GM03348 (cell line): Measurements from ENCODE around the gene LRRC42.

Source experiments
- DNase-seq: peaks from one replicate; pipeline ENCODE4 v3.0.0; 2012; ENCODE audit warnings: low spot score

LRRC42 gene

DNA sequence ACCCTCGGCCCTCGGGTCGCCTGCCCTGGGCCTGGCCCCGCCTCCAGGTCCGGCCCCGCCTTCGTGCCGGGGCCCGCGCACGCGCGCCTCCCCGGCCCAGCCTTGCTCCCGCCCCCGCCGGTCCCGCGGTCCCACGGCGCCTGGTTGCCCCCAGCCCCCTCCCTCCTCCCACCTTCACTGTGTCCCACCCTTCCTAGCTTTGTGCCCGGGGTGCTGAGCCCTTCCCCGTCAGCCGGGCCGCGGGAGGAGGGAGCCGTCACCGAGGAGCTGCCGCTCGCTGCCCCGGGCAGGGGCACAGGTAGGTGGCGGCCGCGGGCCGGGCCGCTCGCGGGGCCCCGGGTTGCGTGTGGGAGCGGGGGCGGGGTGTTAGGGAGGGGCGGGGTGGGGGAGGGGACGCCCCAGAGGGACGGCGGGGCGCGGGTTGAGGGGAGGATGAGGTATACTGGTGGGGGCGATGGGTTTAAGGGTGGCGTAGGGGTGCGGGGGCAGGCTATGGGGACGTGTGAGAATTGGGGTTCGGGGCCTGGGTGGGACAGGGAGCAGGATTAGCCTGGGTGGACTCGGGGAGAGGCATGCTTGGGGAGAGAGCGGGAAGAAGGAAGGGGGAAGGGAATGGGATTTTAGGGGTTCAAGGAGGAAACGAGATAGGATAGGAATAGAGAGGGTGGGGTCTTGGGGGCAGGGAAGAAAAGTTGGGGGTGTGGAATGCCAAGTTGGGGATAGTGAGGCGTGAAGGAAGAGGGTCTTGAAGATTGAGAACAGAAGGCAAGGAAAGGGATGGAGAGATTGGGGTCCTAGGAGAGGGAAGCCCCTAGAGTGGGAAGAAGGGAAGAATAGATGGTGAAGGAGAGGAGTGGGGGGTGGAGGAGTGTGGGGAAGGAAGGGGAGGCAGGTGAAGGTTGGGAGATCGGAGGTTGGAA, at the start of gene LRRC42:
Gene LRRC42 (plus strand): TSS at position 99 of the 920 bp plus-strand sequence. CDS start 5,650 bp downstream, outside the sequence.
- peak; percentile 99 for DNase-seq

DNA sequence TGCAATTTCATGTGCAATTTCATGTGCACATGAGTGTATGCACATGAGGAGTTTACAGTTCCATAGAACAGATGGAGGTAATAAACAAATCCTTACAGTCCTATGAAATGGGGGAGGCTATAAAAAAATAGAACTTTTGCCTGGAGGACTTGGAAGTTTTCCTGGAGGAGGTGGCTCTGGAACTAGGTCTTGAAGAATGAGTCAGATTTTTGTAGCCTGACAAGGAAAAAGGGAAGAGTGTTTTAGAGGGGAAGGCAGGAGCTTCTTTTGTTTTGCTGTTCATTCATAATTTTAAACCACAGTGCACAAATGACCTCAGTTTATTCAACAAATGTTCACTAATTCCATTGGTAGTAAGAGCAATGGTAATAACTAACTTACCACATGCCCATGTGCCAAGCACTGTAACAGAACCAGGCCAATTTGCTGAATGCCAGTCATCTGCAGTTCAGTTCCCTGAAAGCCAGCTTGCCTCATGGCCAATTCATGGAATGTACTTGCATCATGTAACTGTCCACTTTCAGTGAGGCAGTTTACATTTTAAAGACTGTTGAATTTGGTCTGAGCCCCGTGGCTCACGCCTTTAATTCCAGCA, 49.4 kb upstream of the LRRC42 start:
- DNase-seq = peak; percentile 75

GRCh38 chr1:53899206-53899628, 46.9 kb upstream of the LRRC42 start:
- peak; percentile 42 for DNase-seq

DNA sequence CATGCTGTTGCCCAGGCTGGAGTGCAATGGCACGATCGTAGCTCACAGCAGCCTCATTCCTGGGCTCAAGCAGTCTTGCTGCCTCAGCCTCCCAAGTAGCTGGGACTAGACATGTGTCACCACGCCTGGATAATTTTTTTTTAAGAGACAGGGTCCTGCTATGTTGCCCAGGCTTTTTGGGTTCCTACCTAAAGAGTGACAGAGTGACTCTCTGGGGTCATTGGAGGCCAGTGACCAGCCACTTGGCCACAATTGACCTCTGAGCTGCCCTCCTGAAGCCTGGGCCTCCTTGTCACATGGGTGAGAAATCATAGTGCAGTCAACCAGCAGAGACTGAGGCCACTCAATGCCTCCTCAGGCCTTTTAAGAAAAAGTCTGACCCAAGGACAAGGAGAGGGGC, 46.4 kb upstream of the LRRC42 start:
- DNase-seq = no peak

DNA sequence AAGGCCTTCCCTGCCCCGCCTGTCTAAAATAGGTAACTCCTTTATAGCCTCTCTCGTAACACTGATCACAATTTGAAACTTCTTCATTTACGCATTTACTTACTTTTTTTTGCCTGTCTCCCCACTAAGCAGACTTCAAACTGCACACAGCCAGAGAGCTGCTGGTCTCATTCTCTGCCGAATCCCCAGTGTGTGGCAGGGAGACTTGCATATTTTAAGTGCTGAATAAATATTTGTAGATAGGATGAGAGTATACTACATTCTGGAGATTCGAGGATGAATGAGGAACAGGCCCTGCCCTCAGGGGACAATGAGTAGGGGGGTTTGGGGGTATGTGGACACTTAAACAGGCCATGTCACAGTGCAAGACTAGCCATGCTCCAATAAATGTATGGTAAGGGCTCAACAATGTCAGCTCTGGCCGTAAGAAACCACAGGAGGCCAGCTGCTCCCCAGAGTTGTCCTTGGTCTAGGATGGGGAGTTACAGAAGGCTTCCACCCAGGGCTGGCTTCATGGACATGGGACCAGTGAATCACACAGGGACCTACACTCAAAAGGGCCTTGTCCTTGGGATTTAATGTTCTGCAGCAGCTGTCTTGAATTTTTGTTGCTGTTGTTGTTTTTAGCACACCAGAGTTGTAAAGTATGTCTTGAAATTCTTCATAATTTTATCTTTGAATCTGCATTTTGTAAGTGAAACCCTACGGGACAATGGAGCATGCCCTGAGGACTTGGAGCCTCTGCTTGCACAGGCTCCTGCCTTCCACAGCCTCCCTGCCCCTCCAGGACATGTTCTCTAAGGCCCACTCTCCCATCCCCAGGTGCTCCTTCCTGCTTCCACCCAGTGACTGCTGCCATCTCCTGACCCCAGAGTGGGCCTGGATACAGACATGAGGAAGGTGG, 43.7 kb upstream of the LRRC42 start:
- no peak for DNase-seq

GRCh38 chr1:53905509-53905908, 40.6 kb upstream of the LRRC42 start:
- no peak for DNase-seq

DNA sequence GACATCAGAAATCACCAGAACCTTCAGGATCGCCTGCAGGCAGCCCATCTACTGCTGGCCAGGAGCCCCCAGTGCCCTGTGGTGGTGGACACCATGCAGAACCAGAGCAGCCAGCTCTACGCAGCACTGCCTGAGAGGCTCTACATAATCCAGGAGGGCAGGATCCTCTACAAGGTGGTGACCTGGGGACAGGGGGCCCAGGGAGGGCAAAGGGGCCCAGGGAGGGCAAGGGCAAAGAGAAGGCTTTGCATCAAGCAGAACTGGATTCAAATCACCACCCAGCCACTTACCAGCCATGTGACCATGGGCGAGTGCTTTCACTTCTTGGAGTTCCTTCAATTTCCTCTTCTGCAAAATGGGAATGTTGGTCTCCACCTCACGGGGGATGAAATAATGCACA, 40.0 kb upstream of the LRRC42 start:
- DNase-seq = no peak

DNA sequence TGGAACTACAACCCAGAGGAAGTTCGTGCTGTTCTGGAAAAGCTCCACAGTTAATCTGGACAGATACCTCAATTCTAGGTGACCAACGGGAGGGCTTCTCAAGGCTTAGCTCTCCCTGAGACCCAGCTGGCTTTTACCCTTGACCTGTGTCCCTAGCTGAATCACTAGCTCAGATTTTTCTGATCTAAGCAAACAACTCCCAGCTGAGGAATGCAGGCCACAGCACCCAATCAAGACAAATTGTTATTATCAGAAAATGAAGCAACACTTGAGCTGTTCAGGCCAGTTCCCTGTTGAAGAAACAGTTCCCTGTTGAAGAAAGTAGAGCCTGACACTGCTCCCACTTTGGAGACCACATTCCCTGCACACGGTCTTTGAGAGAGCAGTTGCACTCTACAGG, 36.2 kb upstream of the LRRC42 start:
- DNase-seq = peak; percentile 13

DNA sequence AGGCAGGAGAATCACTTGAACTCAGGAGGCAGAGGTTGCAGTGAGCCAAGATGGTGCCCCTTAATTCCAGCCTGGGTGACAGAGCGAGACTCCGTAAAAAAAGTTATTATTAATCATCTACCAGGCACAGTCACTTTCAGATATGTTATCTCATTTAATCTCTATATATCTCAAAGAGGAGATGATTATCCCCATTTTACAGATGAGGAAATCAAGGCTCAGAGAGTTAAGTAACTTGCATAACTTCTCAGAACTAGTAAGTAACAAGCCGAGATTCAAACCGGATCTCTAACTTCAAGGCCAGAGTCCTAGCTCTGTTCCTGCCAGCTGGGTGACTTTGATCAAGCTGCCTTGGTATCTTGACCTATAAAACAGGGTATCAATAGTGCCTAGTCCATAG, 34.7 kb upstream of the LRRC42 start:
- DNase-seq = no peak

GRCh38 chr1:53913352-53914033, 32.7 kb upstream of the LRRC42 start:
- DNase-seq = no peak

DNA sequence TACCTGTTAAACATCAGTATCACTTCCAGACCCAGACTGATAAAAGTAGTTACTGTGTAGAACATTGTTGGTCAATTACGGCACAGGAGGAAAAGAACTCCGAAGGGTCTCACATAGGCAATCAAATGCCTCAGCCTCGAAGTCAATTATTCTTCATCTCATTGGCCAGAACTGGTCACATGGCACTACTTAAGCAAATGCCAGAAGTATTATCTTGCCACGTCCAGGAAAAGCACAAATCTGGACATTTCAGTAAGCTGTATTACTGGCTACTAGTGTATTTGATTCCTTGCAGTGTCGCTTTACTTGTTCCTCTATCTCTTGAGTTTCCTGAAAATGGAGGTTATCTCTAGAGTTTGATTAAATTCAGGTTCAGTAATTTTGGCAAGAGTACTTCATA, 27.8 kb upstream of the LRRC42 start:
- DNase-seq = no peak

DNA sequence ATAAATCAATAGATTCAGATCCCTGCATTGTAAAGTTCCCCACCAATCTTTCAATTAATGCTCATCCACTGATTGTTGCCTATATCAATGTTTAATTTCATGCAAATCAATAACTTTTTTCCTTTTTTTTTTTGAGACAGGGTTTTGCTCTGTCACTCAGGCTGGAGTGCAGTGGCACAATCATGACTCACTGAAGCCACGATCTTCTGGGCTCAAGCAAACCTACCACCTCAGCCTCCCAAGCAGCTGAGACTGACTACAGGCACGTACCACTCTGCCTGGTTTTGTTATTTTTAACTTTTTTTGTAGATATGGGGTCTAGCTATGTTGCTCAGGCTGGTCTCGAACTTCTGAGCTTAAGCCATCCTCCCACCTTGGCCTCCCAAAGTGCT, 26.5 kb upstream of the LRRC42 start:
- no peak for DNase-seq

GRCh38 chr1:53927376-53927881, 18.7 kb upstream of the LRRC42 start:
- DNase-seq = no peak

DNA sequence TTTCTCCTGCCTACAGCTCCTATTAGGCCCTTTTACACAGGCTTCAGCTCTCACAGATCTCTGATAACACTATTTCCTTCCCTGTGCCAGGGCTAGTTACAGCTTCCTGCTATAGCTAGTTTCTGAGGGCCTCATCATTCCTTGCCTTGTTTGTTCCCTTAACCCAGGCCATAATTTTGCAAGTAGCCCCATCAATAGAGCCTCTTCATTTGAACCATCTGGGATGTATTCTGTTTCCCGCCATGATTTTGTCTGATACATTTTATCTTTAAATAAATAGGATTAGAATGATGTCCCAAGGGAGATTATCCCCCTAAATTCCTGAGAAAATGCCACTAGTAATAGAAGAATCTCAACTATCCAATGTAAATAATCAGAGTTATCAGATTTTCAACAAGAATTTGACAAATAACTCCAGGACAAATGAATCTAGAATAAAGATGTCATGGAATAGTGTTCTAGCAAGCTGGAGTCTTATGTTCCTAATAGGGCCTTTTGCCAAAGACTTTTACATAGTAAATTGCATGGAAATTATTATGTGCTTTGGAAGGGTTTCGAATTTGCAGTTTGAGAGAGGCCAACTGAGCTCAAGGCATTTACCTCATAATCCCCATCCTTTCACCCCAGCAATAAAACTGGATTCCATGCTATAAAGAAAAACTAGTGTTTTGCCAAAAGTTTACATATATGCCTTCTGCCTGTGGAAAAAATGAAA, 16.7 kb upstream of the LRRC42 start:
- DNase-seq = no peak

DNA sequence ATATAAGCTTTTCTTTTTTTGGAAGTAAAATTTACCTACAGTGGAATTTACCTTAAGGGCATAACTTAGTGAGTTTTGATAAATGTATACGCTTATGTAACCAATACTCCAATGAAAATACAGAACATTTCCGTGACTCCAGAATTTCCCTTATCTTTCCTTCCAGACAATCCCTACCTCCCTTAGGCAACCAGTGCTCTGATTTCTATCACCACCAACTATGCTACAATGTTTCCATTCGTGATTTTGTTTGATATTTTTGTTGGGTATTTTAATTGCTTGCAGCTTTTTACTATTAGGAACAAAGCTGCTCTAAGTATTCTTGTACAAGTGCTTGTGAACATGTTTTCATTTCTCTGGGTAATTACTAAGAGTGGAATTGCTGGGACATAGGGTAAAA, 15.2 kb upstream of the LRRC42 start:
- no peak for DNase-seq

DNA sequence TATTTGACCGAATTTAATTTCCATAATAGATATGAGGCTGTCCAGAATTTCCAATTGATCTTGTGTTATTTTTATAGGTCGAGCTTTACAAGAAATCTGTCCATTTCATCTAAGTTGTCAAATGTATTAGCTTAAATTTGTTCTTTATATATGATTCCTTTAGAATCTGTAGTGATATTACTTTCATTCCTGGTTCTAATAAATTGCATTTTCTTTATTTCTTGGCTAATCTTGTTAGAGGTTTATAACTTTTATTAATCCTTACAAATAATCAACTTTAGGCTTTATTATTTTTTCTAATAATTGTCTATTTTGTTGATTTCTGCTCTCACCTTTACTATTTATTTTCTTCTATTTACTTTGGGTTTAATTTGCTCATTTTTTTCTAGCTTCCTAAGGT, 14.6 kb upstream of the LRRC42 start:
- DNase-seq = no peak

DNA sequence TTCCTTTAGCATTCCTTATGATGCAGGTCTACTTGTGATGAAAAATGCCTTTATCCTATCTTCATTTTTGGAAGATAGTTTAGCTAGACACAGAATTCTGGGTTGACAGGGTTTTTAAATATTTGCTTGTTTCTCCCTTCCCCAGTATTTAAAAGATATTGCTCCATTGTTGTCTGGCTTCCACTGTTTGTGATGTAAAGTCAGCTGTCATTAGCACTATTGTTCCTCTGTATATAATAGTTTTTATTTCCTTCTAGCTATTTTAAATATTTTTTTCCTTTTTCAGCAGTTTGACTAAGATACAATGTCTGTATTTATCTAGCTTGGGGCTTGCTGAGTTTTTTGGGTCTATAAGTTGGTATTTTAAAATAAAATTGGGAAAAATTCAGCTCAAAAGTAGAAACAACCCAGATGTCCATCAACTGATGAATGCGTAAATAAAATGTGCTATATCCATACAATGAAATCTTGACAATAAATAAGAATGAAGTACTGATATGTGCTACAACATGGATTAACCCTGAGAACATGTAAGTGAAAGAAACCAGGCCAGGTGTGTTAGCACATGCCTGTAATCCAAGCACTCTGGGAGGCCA, 11.9 kb upstream of the LRRC42 start:
- DNase-seq = no peak

DNA sequence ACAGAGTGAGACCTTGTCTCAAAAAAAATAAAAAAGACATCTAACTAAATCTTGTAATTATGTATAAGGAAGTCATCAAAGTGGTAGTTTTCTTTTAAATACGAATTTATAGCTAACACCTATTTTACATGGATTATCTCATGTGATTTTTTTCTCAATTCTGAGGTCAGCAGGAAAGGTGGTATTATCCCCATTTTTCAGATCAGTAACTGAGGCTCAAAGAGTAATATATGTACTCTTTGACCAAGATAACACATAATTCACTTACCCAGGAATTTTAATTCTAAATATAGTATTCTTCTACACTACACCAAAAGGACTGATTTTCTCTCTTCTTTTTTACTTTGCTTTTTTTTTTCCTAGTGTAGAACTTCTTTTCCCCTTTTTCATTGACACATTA, 9.7 kb upstream of the LRRC42 start:
- no peak for DNase-seq

DNA sequence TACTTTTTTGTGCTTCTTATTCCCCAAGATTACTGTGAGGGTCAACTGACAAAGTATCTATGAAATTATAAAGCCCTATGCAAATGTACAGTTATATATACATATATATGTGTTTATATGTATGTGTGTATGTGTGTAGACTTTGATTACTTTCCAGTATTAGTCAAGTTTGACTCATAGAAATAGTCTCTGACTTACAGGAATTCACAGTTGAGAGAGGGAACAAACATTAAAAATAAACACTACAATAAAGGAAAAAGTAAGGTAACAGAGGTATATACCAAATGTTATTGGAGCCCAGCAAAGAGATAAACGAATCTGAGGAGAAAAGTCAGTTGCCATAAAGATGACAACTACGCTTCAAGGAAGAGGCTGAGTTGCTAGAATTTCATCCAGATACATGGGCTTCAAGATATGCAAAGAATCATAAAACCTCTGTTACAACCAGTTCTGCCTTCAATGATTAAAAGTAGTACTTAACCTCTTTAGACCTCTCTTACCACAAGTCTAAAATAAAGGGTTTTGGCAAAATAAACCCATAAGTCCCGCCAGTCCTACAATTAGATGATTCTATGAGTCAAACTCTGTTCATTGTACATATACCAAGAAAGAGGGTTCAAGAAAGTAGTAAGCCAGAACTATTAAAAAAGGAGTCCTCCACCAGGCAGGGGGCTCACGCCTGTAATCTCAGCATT, 7.9 kb upstream of the LRRC42 start:
- no peak for DNase-seq
